Cardiac muscle cell (in vitro differentiated cells and primary cell): ENCODE data around the gene JAK3. TPM values are rescaled to one million over a fixed set of nuclear protein-coding genes. Genes with fewer than 3 reads are reported as not detected.
"Not testable (repeated sequence)": the region's sequence is repeated elsewhere in the genome, so short reads cannot be mapped to it uniquely, and the experiment has no call there.

ENCODE experiments used
- DNase-seq, 2 donors: peaks; one replicate each; pipeline versions ENCODE4 v3.0.0 to v3.0.0-alpha.2; 2010 to 2017; ENCODE audit warnings: low read depth in 1 of 2, low spot score in 1 of 2
- H3K27ac ChIP-seq: fragments of 200-600 bp; sonication (generic); 2 replicates; pipeline ENCODE4 v1.5.1; 2016
- H3K27me3 ChIP-seq: fragments of 200-600 bp; sonication (generic); 2 replicates; pipeline ENCODE4 v1.6.0; 2016; ENCODE audit warnings: control low read depth
- H3K36me3 ChIP-seq: fragments of 200-600 bp; sonication (generic); 2 replicates; pipeline ENCODE4 v1.5.1; 2016; ENCODE audit warnings: control low read depth
- H3K4me1 ChIP-seq: fragments of 200-600 bp; sonication (generic); 2 replicates; pipeline ENCODE4 v1.8.1; 2017; ENCODE audit warnings: low read depth, mild to moderate bottlenecking, mixed run types
- H3K4me3 ChIP-seq: fragments of 200-600 bp; sonication (generic); 2 replicates; pipeline ENCODE4 v1.5.1; 2016; ENCODE audit warnings: mild to moderate bottlenecking
- H3K9me3 ChIP-seq: fragments of 200-600 bp; sonication (generic); 2 replicates; pipeline ENCODE4 v1.5.1; 2017; ENCODE audit warnings: low read depth, mild to moderate bottlenecking, control low read depth
- polyA plus RNA-seq: library from polyadenylated mRNA; unstranded; fragments of >200 nt; fragmentation: Nextera tagmentation; extraction: Ambion mirVana; gene quantifications from 2 replicates; pipeline ENCODE4 v1.2.1, GENCODE V29; 2016
- total RNA-seq: library from RNA; depleted of rRNA; stranded (reverse); fragments of >200 nt; gene quantifications from 2 replicates; pipeline ENCODE4 v1.2.3, GENCODE V29; 2016
- TF ChIP-seq, protein P1 (sequence below): IDR thresholded peaks from 2 replicates; pipeline ENCODE4 v1.5.1; 2012; ENCODE audit warnings: low read depth, mild to moderate bottlenecking, low read length

JAK3 gene
- total and polyA plus RNA-seq, 2 experiments from 2014 or later = 1.5 to 14.5 TPM

DNA sequence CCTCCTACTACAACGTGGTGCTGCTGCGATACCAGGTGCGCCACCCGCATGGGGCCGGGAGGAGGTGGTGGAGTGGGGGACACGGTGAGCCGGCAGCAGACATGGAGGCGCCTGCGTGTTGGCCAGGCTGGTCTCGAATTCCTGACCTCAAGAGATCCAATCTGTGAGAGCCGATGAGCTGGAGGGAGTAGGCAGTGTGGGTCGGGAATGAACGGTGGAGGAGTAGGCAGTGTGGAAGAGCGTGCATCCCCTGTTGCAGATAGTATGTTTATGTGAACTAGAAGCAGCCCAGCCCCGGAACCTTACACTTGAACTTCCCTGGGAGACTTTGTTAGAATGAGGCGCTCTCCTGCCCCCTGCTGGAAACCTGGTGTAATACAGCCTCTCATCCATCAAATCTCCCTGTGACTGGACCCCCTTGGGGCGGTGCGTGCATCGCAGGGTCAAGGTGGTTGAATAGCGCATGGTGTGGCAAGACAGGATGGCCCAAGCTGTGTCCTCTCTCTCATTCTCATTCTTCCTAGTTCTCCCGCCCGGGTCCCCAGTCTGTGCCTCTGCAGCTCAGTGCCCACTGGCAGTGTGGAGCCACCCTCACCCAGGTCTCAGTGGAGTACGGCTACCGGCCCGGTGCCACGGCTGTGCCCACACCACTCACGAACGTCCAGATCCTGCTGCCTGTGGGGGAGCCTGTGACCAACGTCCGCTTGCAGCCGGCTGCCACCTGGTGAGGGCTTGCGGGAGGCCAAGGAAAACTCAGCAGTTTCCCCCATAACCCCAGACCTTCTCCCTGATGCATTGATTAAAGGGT is 63.4 kb downstream of the JAK3 start:
- Histone ChIP-seq H3K4me1 (no peaks in the 10 kb centered on the region), H3K27me3 (no peaks in the 10 kb centered on the region), H3K36me3 (no peaks in the 10 kb centered on the region), H3K4me3 (no peak overlapping the region), H3K9me3 (no peaks in the 10 kb centered on the region), H3K27ac (no peak overlapping the region)
- peak; percentile 79 to 83 for DNase-seq
- TF ChIP-seq, protein P1, sequence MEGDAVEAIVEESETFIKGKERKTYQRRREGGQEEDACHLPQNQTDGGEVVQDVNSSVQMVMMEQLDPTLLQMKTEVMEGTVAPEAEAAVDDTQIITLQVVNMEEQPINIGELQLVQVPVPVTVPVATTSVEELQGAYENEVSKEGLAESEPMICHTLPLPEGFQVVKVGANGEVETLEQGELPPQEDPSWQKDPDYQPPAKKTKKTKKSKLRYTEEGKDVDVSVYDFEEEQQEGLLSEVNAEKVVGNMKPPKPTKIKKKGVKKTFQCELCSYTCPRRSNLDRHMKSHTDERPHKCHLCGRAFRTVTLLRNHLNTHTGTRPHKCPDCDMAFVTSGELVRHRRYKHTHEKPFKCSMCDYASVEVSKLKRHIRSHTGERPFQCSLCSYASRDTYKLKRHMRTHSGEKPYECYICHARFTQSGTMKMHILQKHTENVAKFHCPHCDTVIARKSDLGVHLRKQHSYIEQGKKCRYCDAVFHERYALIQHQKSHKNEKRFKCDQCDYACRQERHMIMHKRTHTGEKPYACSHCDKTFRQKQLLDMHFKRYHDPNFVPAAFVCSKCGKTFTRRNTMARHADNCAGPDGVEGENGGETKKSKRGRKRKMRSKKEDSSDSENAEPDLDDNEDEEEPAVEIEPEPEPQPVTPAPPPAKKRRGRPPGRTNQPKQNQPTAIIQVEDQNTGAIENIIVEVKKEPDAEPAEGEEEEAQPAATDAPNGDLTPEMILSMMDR = peak; percentile 84

DNA sequence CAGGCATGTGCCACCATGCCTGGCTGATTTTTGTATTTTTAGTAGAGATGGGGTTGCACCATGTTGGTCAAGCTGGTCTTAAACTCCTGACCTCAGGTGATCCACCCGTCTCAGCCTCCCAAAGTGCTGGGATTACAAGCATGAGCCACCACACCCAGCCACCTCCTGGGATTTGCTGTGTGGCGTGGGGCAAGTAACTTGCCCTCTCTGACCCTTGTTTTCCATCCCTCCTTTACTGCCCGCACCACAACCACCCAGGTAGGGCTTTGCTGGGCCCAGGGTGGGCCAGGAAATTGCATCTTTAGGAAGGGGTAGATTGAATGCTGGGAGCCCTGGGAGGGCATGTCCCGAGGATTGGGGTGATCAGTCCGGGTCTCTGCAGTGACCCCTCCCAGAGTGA is 64.1 kb downstream of the JAK3 start:
- not testable (repeated sequence) for H3K27me3 ChIP-seq, DNase-seq, H3K4me1 ChIP-seq, H3K9me3 ChIP-seq, H3K27ac ChIP-seq, H3K4me3 ChIP-seq, H3K36me3 ChIP-seq

- H3K27ac ChIP-seq = no peak overlapping the region
- TF ChIP-seq, protein P1 = no peak
- no peak overlapping the region for H3K4me3 ChIP-seq
- H3K9me3 ChIP-seq = no peaks in the 10 kb centered on the region
- no peaks in the 10 kb centered on the region for H3K27me3 ChIP-seq
- no peaks in the 10 kb centered on the region for H3K4me1 ChIP-seq
- DNase-seq = no peak
- no peaks in the 10 kb centered on the region for H3K36me3 ChIP-seq
Measured at GRCh38 chr19:17780781-17781180, 67.0 kb downstream of the JAK3 start.

GRCh38 chr19:17778968-17779929 is 68.5 kb downstream of the JAK3 start:
- no peaks in the 10 kb centered on the region for H3K36me3 ChIP-seq
- TF ChIP-seq, protein P1 = no peak
- peak overlapping the region; percentile 10 for H3K4me3 ChIP-seq
- no peaks in the 10 kb centered on the region for H3K27me3 ChIP-seq
- no peak overlapping the region for H3K27ac ChIP-seq
- peak in 1 of 2 donors; percentile 74 for DNase-seq
- H3K4me1 ChIP-seq = no peaks in the 10 kb centered on the region
- H3K9me3 ChIP-seq = no peaks in the 10 kb centered on the region

GRCh38 chr19:17778251-17778967 is 69.4 kb downstream of the JAK3 start:
- H3K4me3 ChIP-seq = peak overlapping the region; percentile 10

DNA sequence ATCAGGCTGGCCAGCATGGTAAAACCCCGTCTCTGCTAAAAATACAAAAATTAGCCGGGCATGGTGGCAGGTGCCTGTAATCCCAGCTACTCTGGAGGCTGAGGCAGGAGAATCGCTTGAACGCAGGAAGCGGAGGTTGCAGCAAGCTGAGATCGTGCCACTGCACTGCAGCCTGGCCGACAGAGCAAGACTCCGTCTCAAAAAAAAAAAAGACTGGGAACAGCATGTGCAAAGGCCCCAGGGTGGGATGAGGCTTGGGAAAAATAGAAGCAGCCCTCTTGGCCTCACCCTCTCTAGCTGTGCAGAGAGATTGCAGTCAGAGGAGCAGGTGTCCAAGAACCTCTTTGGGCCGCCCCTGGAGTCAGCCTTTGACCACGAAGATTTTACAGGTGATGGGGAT is 69.9 kb downstream of the JAK3 start:
- H3K27me3 ChIP-seq, H3K36me3 ChIP-seq, H3K4me3 ChIP-seq, H3K9me3 ChIP-seq, H3K4me1 ChIP-seq, H3K27ac ChIP-seq, DNase-seq: not testable (repeated sequence)

More at GRCh38 chr19:17778251-17778967, 69.4 kb downstream of the JAK3 start:
- no peaks in the 10 kb centered on the region for H3K4me1 ChIP-seq
- no peak overlapping the region for H3K27ac ChIP-seq
- H3K36me3 ChIP-seq = no peaks in the 10 kb centered on the region
- DNase-seq = peak; percentile 42 to 64
- no peaks in the 10 kb centered on the region for H3K27me3 ChIP-seq
- no peaks in the 10 kb centered on the region for H3K9me3 ChIP-seq
- TF ChIP-seq, protein P1 = no peak
